Right atrium auricular region (tissue), 2 donors: Measurements from ENCODE around the gene SMNDC1. TPM values are rescaled to one million over a fixed set of nuclear protein-coding genes. Genes with fewer than 3 reads are reported as not detected.
A peak's percentile ranks its signal among the peaks of the same experiment; 100 is the strongest.

Source experiments
- DNase-seq: peaks from one replicate; pipeline ENCODE4 v3.0.0-alpha.2; 2019; ENCODE audit warnings: low spot score
- H3K27ac ChIP-seq, 2 donors: fragments of 200-600 bp; sonication (generic); 1 replicate in 1 of 2; 2 replicates in 1 of 2; pipeline ENCODE4 v1.5.1; 2016 to 2019
- H3K27me3 ChIP-seq, 2 donors: fragments of 200-600 bp; sonication (generic); one replicate each; pipeline versions ENCODE4 v1.5.1 to v1.6.0; 2017 to 2019
- H3K36me3 ChIP-seq: fragments of 200-600 bp; sonication (generic); one replicate; pipeline ENCODE4 v1.5.1; 2016
- H3K4me1 ChIP-seq, 2 donors: fragments of 200-600 bp; sonication (generic); one replicate each; pipeline versions ENCODE4 v1.5.1 to v1.6.0; 2017 to 2019
- H3K4me3 ChIP-seq, 2 donors: fragments of 200-600 bp; sonication (generic); 1 replicate in 1 of 2; 2 replicates in 1 of 2; pipeline ENCODE4 v1.5.1; 2017 to 2019; ENCODE audit warnings: mild to moderate bottlenecking in 1 of 2, moderate library complexity in 1 of 2
- H3K9me3 ChIP-seq, 2 donors: fragments of 200-600 bp; sonication (generic); one replicate each; pipeline ENCODE4 v1.5.1; 2019
- CTCF ChIP-seq, 2 donors: fragments of 200-600 bp; sonication (generic); IDR thresholded peaks; one replicate each; pipeline ENCODE4 v1.5.1; 2019; ENCODE audit warnings: antibody characterized with exemption in 2 of 2
- total RNA-seq, 2 donors: library from RNA; depleted of rRNA; stranded (reverse); fragments of >200 nt; gene quantifications; one replicate each; pipeline ENCODE4 v1.1.0, GENCODE V29; 2016

The SMNDC1 gene
- total RNA-seq, 2 donors from 2014 or later, result 5.0 to 5.9 TPM

- H3K36me3 ChIP-seq, result no peaks in the 10 kb centered on the region
- no peak for TF ChIP-seq CTCF (IDR thresholded peaks at IDR 0.05)
- H3K27ac ChIP-seq, result no peak overlapping the region
- H3K4me1 ChIP-seq, result no peaks in the 10 kb centered on the region
- H3K9me3 ChIP-seq, result peaks cover 0 to 17% of the 10 kb centered on the region in 2 donors
- H3K4me3 ChIP-seq, result no peak overlapping the region
- no peaks in the 10 kb centered on the region for H3K27me3 ChIP-seq
- DNase-seq, result no peak
Measured at GRCh38 chr10:110317866-110318850, 13.4 kb upstream of the SMNDC1 start.

GRCh38 chr10:110313674-110314073 is 9.0 kb upstream of the SMNDC1 start:
- H3K4me3 ChIP-seq, result no peak overlapping the region
- no peaks in the 10 kb centered on the region for H3K9me3 ChIP-seq
- no peak overlapping the region for H3K27ac ChIP-seq
- H3K27me3 ChIP-seq, result no peaks in the 10 kb centered on the region
- no peak for TF ChIP-seq CTCF (IDR thresholded peaks at IDR 0.05)
- H3K4me1 ChIP-seq, result peaks cover 0 to 3% of the 10 kb centered on the region in 2 donors
- DNase-seq, result no peak
- H3K36me3 ChIP-seq, result no peaks in the 10 kb centered on the region

- Histone ChIP-seq H3K27ac (no peak overlapping the region), H3K4me1 (peaks cover 0 to 3% of the 10 kb centered on the region in 2 donors), H3K36me3 (no peaks in the 10 kb centered on the region), H3K27me3 (no peaks in the 10 kb centered on the region), H3K4me3 (no peak overlapping the region), H3K9me3 (no peaks in the 10 kb centered on the region)
- no peak for TF ChIP-seq CTCF (IDR thresholded peaks at IDR 0.05)
- DNase-seq, result no peak
Measured at GRCh38 chr10:110312206-110312605, 7.5 kb upstream of the SMNDC1 start.

GRCh38 chr10:110311357-110311949 is 6.7 kb upstream of the SMNDC1 start:
- Histone ChIP-seq H3K27me3 (no peaks in the 10 kb centered on the region), H3K36me3 (no peaks in the 10 kb centered on the region), H3K27ac (no peak overlapping the region), H3K4me3 (no peak overlapping the region), H3K4me1 (peaks cover 0 to 4% of the 10 kb centered on the region in 2 donors), H3K9me3 (no peaks in the 10 kb centered on the region)
- DNase-seq, result no peak
- peak in 1 of 2 donors; percentile 74 for TF ChIP-seq CTCF (IDR thresholded peaks at IDR 0.05)

- Histone ChIP-seq H3K27ac (no peak overlapping the region), H3K4me1 (peaks cover 0 to 10% of the 10 kb centered on the region in 2 donors), H3K27me3 (no peaks in the 10 kb centered on the region), H3K4me3 (no peak overlapping the region), H3K9me3 (no peaks in the 10 kb centered on the region), H3K36me3 (no peaks in the 10 kb centered on the region)
- TF ChIP-seq CTCF (IDR thresholded peaks at IDR 0.05), result no peak
- no peak for DNase-seq
Measured at GRCh38 chr10:110310741-110311140, 6.0 kb upstream of the SMNDC1 start.
